ENCODE measurements around the gene CCDC85C. TPM values are rescaled to one million over a fixed set of nuclear protein-coding genes. Genes with fewer than 3 reads are reported as not detected.

The CCDC85C gene
- total RNA-seq, 1 experiment from 2014 or later, result 35.8 TPM

GRCh38 chr14:99478128-99478527 is 125.9 kb downstream of the CCDC85C start (continued):
- TF ChIP-seq ZBTB43 (CRISPR knock-in tag; IDR thresholded peaks at IDR 0.05) (no peak), TEAD1 (CRISPR knock-in tag; IDR thresholded peaks at IDR 0.05) (no peak), SMAD3 (CRISPR knock-in tag; IDR thresholded peaks at IDR 0.05; ENCODE audit: borderline replicate concordance) (no peak), CREM (CRISPR knock-in tag; IDR thresholded peaks at IDR 0.05) (no peak), ESRRA (CRISPR knock-in tag; IDR thresholded peaks at IDR 0.05; ENCODE audit: borderline replicate concordance) (no peak), IRF1 (CRISPR knock-in tag; IDR thresholded peaks at IDR 0.05) (no peak), PRDM15 (CRISPR knock-in tag; IDR thresholded peaks at IDR 0.05) (no peak)

- H3K36me3 Mint-ChIP-seq, result no peaks in the 10 kb centered on the region
- DNase-seq (ENCODE audit: low spot score) (no peak), ATAC-seq (no peak)
- H3K4me1 Mint-ChIP-seq, result peaks cover 37% of the 10 kb centered on the region
- peak overlapping the region; percentile 88; the same call in 1 of the 2 replicates for H3K27ac Mint-ChIP-seq
- H3K9me3 Mint-ChIP-seq, result no peaks in the 10 kb centered on the region
- no peaks in the 10 kb centered on the region for H3K27me3 Mint-ChIP-seq (ENCODE audit: low read depth)
- H3K4me3 Mint-ChIP-seq, result no peak overlapping the region
- POLR2A ChIA-PET, result no interaction called here
- TF ChIP-seq JUN (CRISPR knock-in tag; IDR thresholded peaks at IDR 0.05) (no peak), MYBL2 (CRISPR knock-in tag; IDR thresholded peaks at IDR 0.05) (no peak), ZBTB43 (CRISPR knock-in tag; IDR thresholded peaks at IDR 0.05) (no peak), USF2 (CRISPR knock-in tag; IDR thresholded peaks at IDR 0.05) (no peak), NFYB (CRISPR knock-in tag; conservative IDR thresholded peaks at IDR 0.05; ENCODE audit: low read depth) (no peak), NFATC4 (CRISPR knock-in tag; IDR thresholded peaks at IDR 0.05) (no peak), ZSCAN18 (CRISPR knock-in tag; IDR thresholded peaks at IDR 0.05) (no peak)
- CTCF ChIA-PET, result no interaction called here
These were observed 127.1 kb downstream of the CCDC85C start for GRCh38 chr14:99476864-99477263.

GRCh38 chr14:99475660-99476059 is 128.3 kb downstream of the CCDC85C start:
- CTCF ChIA-PET, result no interaction called here
- TF ChIP-seq ZNF263 (CRISPR knock-in tag; IDR thresholded peaks at IDR 0.05; ENCODE audit: low read depth) (no peak), ESRRA (CRISPR knock-in tag; IDR thresholded peaks at IDR 0.05; ENCODE audit: borderline replicate concordance) (no peak), HMGXB4 (CRISPR knock-in tag; IDR thresholded peaks at IDR 0.05) (no peak), GABPB1 (CRISPR knock-in tag; IDR thresholded peaks at IDR 0.05) (0 out of 2 replicates have a peak, but pooled peaks have one; percentile 26)
- Mint-ChIP-seq H3K36me3 (no peaks in the 10 kb centered on the region), H3K27ac (peak overlapping the region; percentile 43), H3K27me3 (ENCODE audit: low read depth) (no peaks in the 10 kb centered on the region), H3K4me1 (peaks cover 37% of the 10 kb centered on the region), H3K4me3 (no peak overlapping the region), H3K9me3 (no peaks in the 10 kb centered on the region)
- DNase-seq (ENCODE audit: low spot score) (no peak), ATAC-seq (no peak)
- POLR2A ChIA-PET, result no interaction called here
